Keratinocyte (primary cell): Measurements from ENCODE around the gene TMEM109. TPM values are rescaled to one million over a fixed set of nuclear protein-coding genes. Genes with fewer than 3 reads are reported as not detected.

ENCODE experiments used
- DNase-seq: peaks from one replicate; pipeline ENCODE4 v3.0.0-alpha.2; 2011; ENCODE audit warnings: low read depth, missing footprints, low spot score
- FAIRE-seq: peaks from 2 replicates; lab custom pipeline; 2011; peaks lifted over from hg19 to GRCh38; lab: Jason Lieb, UNC
- H2AFZ ChIP-seq: 2 replicates; pipeline ENCODE4 v1.6.0; 2012; ENCODE audit warnings: low read length, control low read depth, inconsistent platforms; ENCODE audit not compliant: control insufficient read depth
- H3K27ac ChIP-seq: 2 replicates; pipeline ENCODE4 v1.5.1; 2011; ENCODE audit warnings: low read length; ENCODE audit not compliant: control insufficient read depth, insufficient read depth
- H3K27me3 ChIP-seq: 3 replicates; pipeline ENCODE4 v1.6.0; 2011; ENCODE audit warnings: low read length; ENCODE audit not compliant: control insufficient read depth, insufficient read depth; ENCODE audit errors: extremely low read depth
- H3K36me3 ChIP-seq, 2 experiments: 2 replicates in 1 of 2; 3 replicates in 1 of 2; pipeline ENCODE4 v1.5.1; 2011; ENCODE audit warnings: low read length in 2 of 2, mild to moderate bottlenecking in 1 of 2; ENCODE audit not compliant: control insufficient read depth in 2 of 2, insufficient read depth in 2 of 2; ENCODE audit errors: extremely low read depth in 1 of 2
- H3K4me1 ChIP-seq: 3 replicates; pipeline ENCODE4 v1.5.1; 2011; ENCODE audit warnings: low read length; ENCODE audit not compliant: control insufficient read depth, insufficient read depth; ENCODE audit errors: extremely low read depth
- H3K4me2 ChIP-seq: 3 replicates; pipeline ENCODE4 v1.6.0; 2011; ENCODE audit warnings: low read depth, low read length; ENCODE audit not compliant: control insufficient read depth, insufficient read depth; ENCODE audit errors: extremely low read depth
- H3K4me3 ChIP-seq, 3 experiments: fragments of 200-600 bp in 1 of 3; sonication (generic) in 1 of 3; 2 replicates in 2 of 3; 3 replicates in 1 of 3; pipeline ENCODE4 v1.5.1; 2011 to 2016; ENCODE audit warnings: low read length in 3 of 3, mild to moderate bottlenecking in 3 of 3, control low read depth in 2 of 3, inconsistent platforms in 1 of 3, low read depth in 1 of 3, mixed read lengths in 1 of 3, mixed run types in 1 of 3, moderate library complexity in 1 of 3; ENCODE audit not compliant: control insufficient read depth in 2 of 3, insufficient read depth in 2 of 3; ENCODE audit errors: extremely low read depth in 1 of 3
- H3K79me2 ChIP-seq: 2 replicates; pipeline ENCODE4 v1.6.0; 2012; ENCODE audit warnings: low read length; ENCODE audit not compliant: control insufficient read depth, insufficient read depth
- H3K9ac ChIP-seq: 3 replicates; pipeline ENCODE4 v1.6.0; 2011; ENCODE audit warnings: low read length; ENCODE audit not compliant: control insufficient read depth, insufficient read depth; ENCODE audit errors: extremely low read depth
- H3K9me1 ChIP-seq: 3 replicates; pipeline ENCODE4 v1.6.0; 2011; ENCODE audit warnings: low read length; ENCODE audit not compliant: control insufficient read depth, insufficient read depth; ENCODE audit errors: extremely low read depth
- H3K9me3 ChIP-seq: 2 replicates; pipeline ENCODE4 v1.5.1; 2012; ENCODE audit warnings: low read depth, low read length; ENCODE audit not compliant: control insufficient read depth
- H4K20me1 ChIP-seq: 3 replicates; pipeline ENCODE4 v1.6.0; 2011; ENCODE audit warnings: low read length; ENCODE audit not compliant: control insufficient read depth, insufficient read depth; ENCODE audit errors: extremely low read depth
- CTCF ChIP-seq, 3 experiments: IDR thresholded peaks in 1 of 3; conservative IDR thresholded peaks in 1 of 3; optimal IDR thresholded peaks in 1 of 3; 2 replicates in 2 of 3; 3 replicates in 1 of 3; pipeline versions ENCODE3 to v1.5.1; 2011; ENCODE audit warnings: low read length in 3 of 3, mild to moderate bottlenecking in 3 of 3, moderate library complexity in 2 of 3, control low read depth in 1 of 3, inconsistent platforms in 1 of 3; ENCODE audit not compliant: insufficient read depth in 2 of 3; ENCODE audit errors: extremely low read depth in 1 of 3
- EZH2 ChIP-seq: IDR thresholded peaks from one replicate; pipeline ENCODE4 v1.6.1; 2012; ENCODE audit warnings: inconsistent platforms, mild to moderate bottlenecking, low read length, moderate library complexity
- dilution Hi-C: fragments of 300-500 bp; cut with MboI; formaldehyde crosslinking; loops from one replicate; pipeline ENCODE4 v1.7.0; 2020; ENCODE audit warnings: low sequenced_read_pairs; ENCODE audit not compliant: extremely low pct_ligation_motif_present
- polyA plus RNA-seq, 5 experiments: library from polyadenylated mRNA; depleted of rRNA in 3 of 5; stranded (reverse) in 3 of 5; stranded (forward) in 1 of 5; unstranded in 1 of 5; fragments of >200 nt; gene quantifications; 1 replicate in 1 of 5; 2 replicates in 3 of 5; 3 replicates in 1 of 5; pipeline versions ENCODE4 v1.2.1 to v1.2.3, GENCODE V29; 2011 to 2012; ENCODE audit warnings: missing spikeins in 2 of 5, low read depth in 1 of 5, low replicate concordance in 1 of 5

The TMEM109 gene
- polyA plus RNA-seq, 1 donor (not counting 4 experiments of a cell fraction or from before 2014, with no cell fraction given): 25.2 TPM

- Histone ChIP-seq H3K9me3 (no peaks in the 10 kb centered on the region), H3K4me2 (peak overlapping the region; percentile 81), H3K27me3 (no peaks in the 10 kb centered on the region), H3K9me1 (no peaks in the 10 kb centered on the region), H4K20me1 (peaks cover 10% of the 10 kb centered on the region), H3K9ac (peak overlapping the region; percentile 94), H3K27ac (peak overlapping the region; percentile 93), H3K4me3 (peak overlapping the region; percentile 79 to 93 (median 80)), H2AFZ (peak overlapping the region; percentile 69), H3K36me3 (peaks cover 9 to 26% of the 10 kb centered on the region in 2 experiments), H3K4me1 (peaks cover 11% of the 10 kb centered on the region), H3K79me2 (peaks cover 39% of the 10 kb centered on the region)
- FAIRE-seq (peak; percentile 13), DNase-seq (no peak)
- TF ChIP-seq EZH2: no peak
- no peak for TF ChIP-seq CTCF (optimal IDR thresholded peaks at IDR 0.05 in 1 of 3, IDR thresholded peaks at IDR 0.05 in 1 of 3, conservative IDR thresholded peaks at IDR 0.05 in 1 of 3; ENCODE audit: extremely low read depth in 1 of 3, insufficient read depth in 2 of 3, low read length in 3 of 3)
- dilution Hi-C loops: no loop called here
Observed at GRCh38 chr11:60905551-60906113, 8.3 kb upstream of the TMEM109 start.

DNA sequence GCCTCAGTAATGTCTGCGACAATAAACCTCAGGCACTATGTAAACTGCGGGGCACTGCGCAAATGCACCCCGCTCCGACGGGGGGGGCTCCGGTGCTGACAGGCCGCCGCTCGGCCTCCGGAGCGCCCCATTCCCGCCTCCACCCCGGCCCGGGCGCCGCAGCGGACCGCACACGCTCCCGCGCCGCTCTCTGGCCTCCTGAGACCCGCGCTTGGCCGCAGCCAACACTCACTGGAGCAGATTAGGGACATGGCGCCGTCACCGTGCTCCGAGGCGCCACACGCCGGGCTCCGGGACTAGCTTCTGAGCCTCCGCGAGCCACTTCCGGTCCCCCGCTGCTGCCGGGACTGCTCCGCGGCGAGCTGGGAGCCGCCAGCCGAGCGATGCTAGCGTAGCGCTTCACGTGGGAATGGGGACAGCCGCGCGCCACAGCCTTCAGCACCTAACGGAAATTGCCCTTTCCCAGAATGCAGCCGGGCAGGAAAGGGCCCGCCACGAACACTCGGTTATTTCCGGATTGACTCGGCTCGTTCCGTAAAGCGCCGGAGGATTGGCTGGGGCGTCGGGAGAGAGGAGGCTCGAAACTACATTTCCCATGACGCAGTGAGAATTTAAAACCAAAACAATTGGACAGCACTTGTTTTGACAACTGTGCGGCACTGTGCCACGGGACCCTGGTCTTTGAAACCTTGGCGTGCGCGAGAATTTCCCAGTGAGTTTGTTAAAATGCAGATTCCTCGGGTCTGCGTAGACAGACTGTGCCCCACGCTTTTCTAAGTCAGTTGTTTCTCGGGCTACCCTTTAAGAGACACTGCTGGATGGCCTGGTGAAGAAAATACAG is 7.6 kb upstream of the TMEM109 start, which contains the start of gene PRPF19:
PRPF19 (minus strand) TSS at position 454 of the 841 bp plus-strand sequence; CDS start at position 251, 203 bp downstream.
- dilution Hi-C loops: no loop called here

More for the DNA sequence above, 7.6 kb upstream of the TMEM109 start, which contains the start of gene PRPF19:
- H3K4me1 ChIP-seq: peaks cover 11% of the 10 kb centered on the region
- peak within 1 kb of the TSS; percentile 93 for H3K27ac ChIP-seq
- no peaks in the 10 kb centered on the region for H3K9me3 ChIP-seq
- DNase-seq (peak; percentile 63), FAIRE-seq (peak; percentile 13)
- H3K36me3 ChIP-seq: peaks cover 6 to 20% of the 10 kb centered on the region in 2 experiments
- H3K27me3 ChIP-seq: no peaks in the 10 kb centered on the region
- peak within 1 kb of the TSS; percentile 87 for H3K4me2 ChIP-seq
- peaks cover 39% of the 10 kb centered on the region for H3K79me2 ChIP-seq
- no peaks in the 10 kb centered on the region for H3K9me1 ChIP-seq
- H3K9ac ChIP-seq: peak within 1 kb of the TSS; percentile 94
- H4K20me1 ChIP-seq: peaks cover 10% of the 10 kb centered on the region
- TF ChIP-seq EZH2 (no peak), CTCF (optimal IDR thresholded peaks at IDR 0.05 in 1 of 3, IDR thresholded peaks at IDR 0.05 in 1 of 3, conservative IDR thresholded peaks at IDR 0.05 in 1 of 3; ENCODE audit: extremely low read depth in 1 of 3, insufficient read depth in 2 of 3, low read length in 3 of 3) (no peak)
- peak within 1 kb of the TSS; percentile 79 to 93 (median 80) for H3K4me3 ChIP-seq
- H2AFZ ChIP-seq: peak within 1 kb of the TSS; percentile 70
